ENCODE measurements around the gene SPNS2.

SPNS2 gene

DNA sequence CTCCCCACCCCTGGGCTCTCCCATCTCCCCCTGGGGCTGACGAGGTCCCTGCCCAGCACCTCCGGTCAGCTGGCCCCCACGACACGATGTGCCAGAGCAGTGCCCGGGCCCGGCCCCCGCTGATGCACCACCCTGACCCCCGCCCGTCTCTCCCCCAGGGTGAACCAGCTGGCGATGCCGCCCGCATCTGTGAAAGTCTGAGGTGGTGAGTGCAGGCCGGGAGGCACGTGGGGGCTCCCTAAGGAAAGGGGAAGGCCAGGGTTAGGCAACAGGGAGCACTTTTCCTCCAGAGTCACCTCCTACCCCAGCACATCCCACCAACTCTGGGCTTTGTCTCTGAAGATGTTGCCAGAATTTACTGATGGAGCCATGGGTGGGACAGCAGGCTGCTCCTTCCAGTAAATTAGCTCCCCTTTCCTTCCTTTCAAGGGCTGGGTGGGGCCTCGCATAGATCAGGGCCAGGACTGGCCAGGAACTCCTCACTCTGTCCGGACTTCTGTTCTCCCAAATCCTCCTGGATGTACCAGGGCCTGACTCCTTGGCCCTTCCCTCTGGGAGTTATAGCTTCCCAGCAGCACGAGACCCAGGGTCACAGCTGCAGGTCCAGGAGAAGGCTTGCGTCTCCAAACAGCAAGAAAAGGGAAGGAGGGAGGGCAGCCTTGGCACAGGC is 38.2 kb downstream of the SPNS2 start:
- no peak for DNase-seq (ENCODE audit: low spot score)

GRCh38 chr17:4537451-4538235 is 39.0 kb downstream of the SPNS2 start:
- no peak for DNase-seq (ENCODE audit: low spot score)

- no peak for DNase-seq (ENCODE audit: low spot score)
Measured at GRCh38 chr17:4538236-4539002, 39.7 kb downstream of the SPNS2 start.

DNA sequence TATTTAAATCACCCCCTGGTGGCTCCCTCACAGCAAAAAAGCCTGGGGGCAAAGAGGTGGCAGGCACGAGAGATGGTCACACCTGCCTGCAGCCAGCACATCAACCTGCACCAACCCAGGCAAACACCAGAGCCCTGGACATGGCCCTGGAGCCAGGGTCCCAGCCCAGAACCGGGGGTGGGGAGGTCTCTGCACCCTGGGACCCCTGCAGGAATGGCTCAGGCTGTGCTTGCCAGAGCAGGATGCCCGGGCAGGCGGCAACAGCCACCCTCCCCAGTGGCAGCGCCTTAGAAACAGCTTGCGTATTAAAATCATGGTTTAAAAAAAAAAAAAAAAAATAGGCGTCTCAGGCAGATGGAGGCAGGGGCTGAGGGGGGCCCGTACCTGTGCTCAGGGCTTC is 40.3 kb downstream of the SPNS2 start:
- no peak for DNase-seq (ENCODE audit: low spot score)

DNA sequence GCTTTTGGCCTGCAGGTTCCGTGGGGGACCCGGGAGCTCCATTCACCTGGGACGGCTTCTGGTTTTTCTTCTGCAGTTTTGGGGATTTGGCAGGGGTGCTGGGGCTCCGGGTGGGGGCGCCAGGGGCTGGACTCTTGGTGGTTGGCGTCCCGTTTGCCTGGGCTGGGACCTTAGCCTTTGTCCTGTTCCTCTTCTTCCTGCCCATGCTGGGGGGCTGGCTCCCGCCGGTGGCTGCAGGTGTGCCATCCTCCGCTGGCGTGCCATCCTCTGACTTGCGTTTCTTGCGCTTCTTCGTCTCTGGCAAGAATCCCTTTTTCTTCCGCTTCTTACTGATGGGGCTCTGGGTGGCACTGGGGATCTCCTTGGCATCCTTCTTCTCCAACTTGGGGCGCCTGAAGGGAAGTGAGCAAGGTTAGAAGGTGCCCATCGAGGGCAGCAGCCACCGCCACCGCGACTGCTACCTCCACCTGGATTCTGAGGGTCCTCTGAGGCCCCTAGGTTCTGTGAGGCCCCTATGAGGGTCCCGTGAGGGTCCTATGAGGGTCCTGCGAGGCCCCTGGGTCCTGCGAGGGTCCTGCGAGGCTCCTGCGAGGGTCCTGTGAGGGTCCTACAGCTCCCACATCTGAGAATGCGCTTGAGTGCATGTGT is 41.0 kb downstream of the SPNS2 start:
- no peak for DNase-seq (ENCODE audit: low spot score)

GRCh38 chr17:4540224-4540651 is 41.6 kb downstream of the SPNS2 start:
- no peak for DNase-seq (ENCODE audit: low spot score)

DNA sequence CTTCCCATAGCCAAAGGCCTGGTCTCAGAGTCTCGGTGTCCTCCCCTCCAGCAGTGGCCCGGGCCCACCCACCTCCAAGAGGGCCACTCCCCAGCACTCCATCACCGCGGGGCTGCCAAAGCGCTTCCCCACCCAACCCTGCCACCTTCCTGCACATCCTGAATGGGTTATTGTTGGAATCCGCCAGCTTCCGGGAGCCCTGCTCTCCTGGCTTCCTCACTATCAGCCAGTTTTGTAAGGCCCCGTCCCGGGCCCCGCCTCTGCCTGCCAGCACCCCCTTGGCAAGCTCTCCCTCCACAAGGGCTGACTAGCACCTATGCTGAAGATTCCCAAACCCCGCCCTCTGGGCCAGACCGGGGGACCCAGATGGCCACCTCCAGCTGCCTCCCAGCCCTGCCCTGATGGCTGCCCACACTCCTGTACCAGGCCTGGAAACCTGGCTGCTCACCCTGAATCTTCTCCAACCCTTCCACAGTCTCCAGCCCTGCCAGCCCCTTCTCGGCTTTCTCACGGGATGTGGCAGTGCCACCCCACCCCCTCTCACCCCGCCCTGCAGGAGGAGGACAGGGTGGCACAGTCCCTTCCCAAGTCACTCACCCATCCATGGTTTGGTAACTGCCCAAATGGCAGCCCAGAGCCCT is 42.1 kb downstream of the SPNS2 start:
- no peak for DNase-seq (ENCODE audit: low spot score)

DNA sequence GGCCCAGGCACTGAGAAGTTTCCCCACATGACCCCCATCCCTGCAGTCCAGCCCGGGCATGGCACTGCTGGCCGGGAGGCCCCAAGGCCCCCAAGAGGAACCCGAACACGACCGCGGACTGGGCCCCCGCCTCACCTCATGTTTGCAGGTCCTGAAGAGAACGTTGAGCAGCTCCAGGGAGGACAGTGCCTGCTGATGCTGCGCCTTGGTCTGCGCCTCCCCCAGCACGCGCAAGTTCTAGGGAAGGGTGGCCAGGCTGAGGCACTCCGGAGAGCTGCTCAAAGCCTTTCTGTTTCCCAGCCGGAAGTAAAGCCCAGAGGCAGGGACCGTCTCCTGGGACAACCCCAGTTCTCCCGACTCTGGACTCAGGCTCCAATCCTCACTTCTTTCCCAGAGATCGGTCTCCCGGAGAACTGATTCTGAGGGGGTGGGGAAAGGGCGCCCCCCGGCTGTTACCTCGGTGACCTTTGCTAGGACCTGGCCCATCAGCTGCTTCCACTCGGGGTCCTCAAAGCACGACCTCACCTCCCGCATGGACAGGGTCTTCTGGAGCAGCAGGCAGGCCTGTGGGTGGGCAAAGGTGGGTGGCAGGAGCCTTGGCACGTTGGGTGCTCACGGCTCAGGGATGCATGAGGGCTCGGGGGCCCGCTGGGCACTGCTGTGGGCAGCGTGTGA is 42.8 kb downstream of the SPNS2 start:
- DNase-seq (ENCODE audit: low spot score), result no peak

GRCh38 chr17:4542003-4542725 is 43.5 kb downstream of the SPNS2 start:
- no peak for DNase-seq (ENCODE audit: low spot score)

DNA sequence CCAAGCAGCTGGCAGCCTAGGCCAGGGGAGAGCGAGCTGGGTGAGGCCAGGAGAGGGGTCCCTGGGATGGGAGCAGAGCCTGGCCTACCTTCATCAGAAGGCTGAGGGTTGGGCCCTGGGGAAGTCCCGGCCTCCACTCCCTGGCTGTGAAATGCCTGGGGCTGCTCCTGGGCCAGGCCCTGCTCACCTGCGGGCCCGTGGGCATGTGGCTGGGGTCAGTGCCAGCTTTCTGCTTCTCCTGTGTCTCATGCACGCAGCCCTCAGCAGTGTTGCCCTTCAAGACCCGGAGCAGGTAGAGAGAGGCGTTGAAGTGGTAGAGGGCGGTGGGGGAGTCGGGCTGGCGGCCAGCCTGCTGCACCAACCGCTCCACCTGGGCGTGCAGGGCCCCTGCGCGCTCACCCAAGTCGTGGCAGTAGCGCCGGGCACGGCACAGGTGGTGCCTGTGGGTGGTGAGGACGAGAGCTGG is 44.1 kb downstream of the SPNS2 start:
- DNase-seq (ENCODE audit: low spot score), result no peak

DNA sequence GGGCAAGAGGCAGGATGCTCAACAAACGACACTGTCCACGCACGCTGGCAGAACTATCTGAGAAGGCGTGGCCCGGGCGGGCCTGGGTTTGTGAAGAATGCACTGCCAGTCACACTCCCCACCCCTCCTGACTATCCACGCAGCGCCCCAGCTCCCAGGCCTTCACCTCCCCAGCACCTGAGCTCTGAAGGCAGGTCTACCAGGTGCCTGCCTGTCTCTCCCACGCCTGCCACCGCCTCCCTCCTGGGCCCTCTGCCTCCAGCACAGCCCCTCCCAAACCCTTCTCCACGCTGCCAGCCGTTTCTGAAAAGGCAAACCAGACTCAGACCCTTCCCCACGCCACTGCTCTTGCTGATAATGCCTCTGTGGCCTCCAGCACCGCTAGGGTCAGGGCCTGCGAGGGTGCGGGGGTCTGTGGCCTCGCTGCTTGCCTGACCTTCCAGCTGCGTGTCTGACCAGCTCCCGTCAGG is 44.9 kb downstream of the SPNS2 start:
- no peak for DNase-seq (ENCODE audit: low spot score)

GRCh38 chr17:4544135-4544950 is 45.7 kb downstream of the SPNS2 start:
- no peak for DNase-seq (ENCODE audit: low spot score)

GRCh38 chr17:4544951-4545216 is 46.2 kb downstream of the SPNS2 start:
- no peak for DNase-seq (ENCODE audit: low spot score)

DNA sequence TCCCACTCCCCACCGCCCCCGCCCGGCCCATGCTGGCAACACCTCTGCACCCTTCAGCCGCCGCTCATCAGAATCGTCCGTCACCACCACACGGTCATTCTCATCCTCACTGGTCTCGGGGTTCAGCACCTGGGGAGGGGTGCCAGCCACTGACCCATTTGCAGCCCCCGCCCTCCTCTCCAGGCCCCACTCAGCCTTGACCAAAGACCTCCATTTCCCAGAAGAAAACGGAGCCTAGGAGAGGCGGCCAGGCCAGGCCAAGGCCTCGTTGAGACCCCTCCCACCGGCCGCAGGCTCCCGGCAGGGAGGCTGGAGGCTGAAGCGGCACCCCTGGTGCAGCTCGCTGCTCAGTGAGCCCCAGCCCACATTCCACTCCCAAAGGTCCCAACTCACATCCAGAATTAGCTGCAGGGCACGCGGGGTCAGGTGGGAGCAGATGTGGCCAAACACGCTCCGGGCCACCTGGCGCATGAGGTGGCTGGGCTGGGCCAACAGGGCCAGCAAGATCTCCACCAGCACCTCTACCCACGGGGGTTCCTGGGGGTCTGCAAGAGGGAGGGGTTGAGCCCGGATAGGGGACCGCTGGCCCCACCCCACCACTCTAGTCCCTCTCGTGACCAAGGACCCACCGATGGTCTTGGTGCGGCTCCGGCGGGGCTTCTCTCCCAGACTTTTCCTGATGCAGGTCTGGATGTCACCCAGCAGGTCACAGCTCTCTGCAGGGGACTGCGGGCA is 46.7 kb downstream of the SPNS2 start:
- no peak for DNase-seq (ENCODE audit: low spot score)

DNA sequence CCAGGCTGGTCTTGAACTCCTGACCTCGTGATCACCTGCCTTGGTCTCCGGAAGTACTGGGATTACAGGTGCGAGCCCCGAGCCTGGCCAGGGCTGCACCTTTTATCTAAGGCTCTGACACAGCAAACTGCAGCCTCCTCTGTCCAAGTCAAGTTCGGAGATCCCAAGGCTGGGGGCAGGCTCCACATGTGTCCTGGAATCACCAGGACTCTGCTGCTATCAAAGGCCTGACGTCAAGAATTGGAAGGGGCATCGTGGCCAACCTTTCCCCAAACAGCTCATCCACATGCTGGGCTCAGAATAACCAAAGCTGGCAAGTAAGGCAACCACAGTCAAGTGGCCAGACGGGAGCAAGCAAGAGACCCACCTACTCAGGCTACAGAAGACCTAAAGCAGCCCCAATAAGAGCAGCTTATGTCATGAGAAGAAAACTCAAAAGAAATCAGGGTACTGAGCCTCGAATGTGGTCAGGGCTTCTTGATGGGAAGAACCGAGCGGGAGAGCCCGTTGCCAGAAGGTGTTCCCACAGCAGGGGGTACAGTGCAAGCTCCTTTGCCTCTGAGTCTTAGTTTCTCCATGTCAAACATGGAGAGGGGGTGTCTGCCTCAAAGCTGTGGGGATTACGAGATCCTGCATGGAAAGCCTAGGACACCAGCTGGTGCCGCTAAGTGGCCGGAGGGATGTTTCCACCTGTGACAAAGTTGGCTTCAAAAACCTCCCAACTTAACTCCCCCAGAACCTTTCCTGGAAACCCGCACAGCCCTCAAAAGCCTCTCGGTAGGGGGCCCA is 48.6 kb downstream of the SPNS2 start:
- no peak for DNase-seq (ENCODE audit: low spot score)

GRCh38 chr17:4548061-4548461 is 49.4 kb downstream of the SPNS2 start:
- DNase-seq (ENCODE audit: low spot score), result no peak

DNA sequence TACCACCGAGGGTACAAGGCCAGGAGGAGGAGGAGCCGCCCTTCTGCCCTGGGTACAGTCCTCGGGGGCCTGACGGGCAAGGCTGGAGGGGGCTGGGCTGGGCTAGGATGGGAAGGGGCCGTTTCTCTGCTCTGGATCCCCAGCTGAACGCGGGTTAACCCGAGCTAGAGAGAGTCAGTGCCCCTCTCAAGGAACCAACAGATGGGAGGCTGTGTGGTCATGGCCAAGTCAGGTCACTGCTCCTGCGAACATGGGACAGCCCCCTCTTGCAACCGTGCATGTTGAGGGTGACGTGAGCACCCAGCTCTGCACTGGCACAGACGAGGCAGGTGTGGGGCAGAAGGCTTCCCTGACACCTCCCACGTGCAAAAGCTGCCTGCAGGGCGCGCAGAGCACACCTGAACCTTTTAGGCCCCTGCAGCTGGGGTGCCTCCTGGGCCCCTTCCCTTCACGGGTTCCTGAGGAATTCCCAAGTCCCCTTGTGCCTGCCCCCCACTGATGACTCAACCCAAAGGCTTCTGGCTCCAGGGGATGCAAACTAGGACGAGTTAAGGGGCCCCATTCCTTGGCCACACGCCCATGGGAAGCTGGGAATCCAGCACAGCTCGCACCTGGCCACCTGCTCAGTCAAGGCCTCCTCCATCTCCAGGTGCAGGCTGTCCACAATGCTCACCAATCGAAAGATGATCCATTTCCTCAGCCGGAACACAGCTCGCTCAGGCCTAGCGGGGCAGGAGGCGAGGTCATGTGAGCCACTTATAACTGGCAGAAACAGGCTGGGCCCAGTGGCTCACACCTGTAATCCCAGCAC is 50.2 kb downstream of the SPNS2 start:
- DNase-seq (ENCODE audit: low spot score), result no peak

All from SK-N-DZ (cell line).